ENCODE measurements around the gene CLEC20A. TPM values are rescaled to one million over a fixed set of nuclear protein-coding genes. Genes with fewer than 3 reads are reported as not detected.

CLEC20A gene
- total and polyA plus RNA-seq, 9 of the 15 experiments (the other 6 are each of a cell fraction or from before 2014, with no cell fraction given): not detected

- TF ChIP-seq UBTF (IDR thresholded peaks at IDR 0.05; ENCODE audit: borderline replicate concordance in 1 of 2, low read depth in 2 of 2, low read length in 2 of 2) (0 out of 4 replicates have a peak, but pooled peaks of 1 of the 2 experiments have one; percentile 56), ZNF212 (CRISPR knock-in tag; IDR thresholded peaks at IDR 0.05) (no peak), CTCF (IDR thresholded peaks at IDR 0.05 in 2 of 3, conservative IDR thresholded peaks at IDR 0.05 in 1 of 3; ENCODE audit: insufficient read depth in 2 of 3, low read depth in 1 of 3, low read length in 3 of 3) (peak; percentile 91 to 94 (median 93)), ZNF780A (CRISPR knock-in tag; IDR thresholded peaks at IDR 0.05) (no peak), NRF1 (conservative IDR thresholded peaks at IDR 0.05 in 1 of 2, IDR thresholded peaks at IDR 0.05 in 1 of 2) (peak; percentile 44 to 59; a peak in 3 of 4 replicates), MBD2 (IDR thresholded peaks at IDR 0.05; ENCODE audit: borderline replicate concordance, low read depth) (no peak), DMBX1 (CRISPR knock-in tag; IDR thresholded peaks at IDR 0.05; ENCODE audit: borderline replicate concordance) (no peak), HNRNPH1 (optimal IDR thresholded peaks at IDR 0.05; ENCODE audit: low read depth, low read length) (no peak), ZBTB26 (CRISPR knock-in tag; IDR thresholded peaks at IDR 0.05) (no peak), ZMIZ1 (IDR thresholded peaks at IDR 0.05; ENCODE audit: low read depth in 2 of 2, low read length in 2 of 2) (peak in 1 of 2 experiments; percentile 46; a peak in 1 of 4 replicates), MEF2D (tag; conservative IDR thresholded peaks at IDR 0.05; ENCODE audit: low read depth) (no peak), PCBP1 (IDR thresholded peaks at IDR 0.05; ENCODE audit: low read depth, low read length, poor library complexity, severe bottlenecking) (no peak), KLF10 (CRISPR knock-in tag; IDR thresholded peaks at IDR 0.05) (no peak), ETS1 (conservative IDR thresholded peaks at IDR 0.05; ENCODE audit: control insufficient read depth, low read depth, low read length) (no peak), DACH1 (IDR thresholded peaks at IDR 0.05; ENCODE audit: partially characterized antibody) (no peak), NR2F6 (CRISPR knock-in tag; IDR thresholded peaks at IDR 0.05) (no peak)
These were observed 46.0 kb upstream of the CLEC20A start (continued) for GRCh38 chr1:178542554-178543289.

Data from K562 (cell line).